Measurements from ENCODE around the gene SPIN1.

SPIN1 gene

GRCh38 chr9:88441301-88442007 lies 53.2 kb downstream of the SPIN1 start:
- TF ChIP-seq EZH2 (IDR thresholded peaks at IDR 0.05; ENCODE audit: borderline replicate concordance, low read depth, low read length, severe bottlenecking) = no peak
- TF ChIP-seq CTCF (IDR thresholded peaks at IDR 0.05; ENCODE audit: borderline replicate concordance, extremely low read depth, low read length, poor library complexity, severe bottlenecking) = no peak
- Histone ChIP-seq H3K36me3 (ENCODE audit: insufficient read depth, low read length) (peaks cover 6% of the 10 kb centered on the region), H3K9ac (ENCODE audit: low read depth, low read length) (no peak overlapping the region), H3K27ac (ENCODE audit: low read length) (no peak overlapping the region), H3K27me3 (ENCODE audit: insufficient read depth, low read length, poor library complexity) (no peaks in the 10 kb centered on the region), H3K4me1 (ENCODE audit: insufficient read depth, low read length) (peaks cover 38% of the 10 kb centered on the region), H4K20me1 (ENCODE audit: insufficient read depth, low read length) (peaks cover 21% of the 10 kb centered on the region), H3K79me2 (ENCODE audit: insufficient read depth, low read length) (peaks cover 76% of the 10 kb centered on the region), H3K9me3 (ENCODE audit: insufficient read depth, low read length, severe bottlenecking) (no peaks in the 10 kb centered on the region), H3K4me3 (ENCODE audit: low read depth in 1 of 2, low read length in 2 of 2) (no peak overlapping the region), H2AFZ (ENCODE audit: low read depth, low read length) (no peak overlapping the region), H3K4me2 (ENCODE audit: insufficient read depth, low read length) (no peak overlapping the region)
- ATAC-seq (ENCODE audit: insufficient read depth, low read depth) (no peak), DNase-seq (no peak)

- Histone ChIP-seq H3K27ac (ENCODE audit: low read length) (no peak overlapping the region), H2AFZ (ENCODE audit: low read depth, low read length) (no peak overlapping the region), H3K27me3 (ENCODE audit: insufficient read depth, low read length, poor library complexity) (no peaks in the 10 kb centered on the region), H3K4me3 (ENCODE audit: low read depth in 1 of 2, low read length in 2 of 2) (no peak overlapping the region), H3K79me2 (ENCODE audit: insufficient read depth, low read length) (peaks cover 83% of the 10 kb centered on the region), H3K9me3 (ENCODE audit: insufficient read depth, low read length, severe bottlenecking) (no peaks in the 10 kb centered on the region), H3K4me2 (ENCODE audit: insufficient read depth, low read length) (no peak overlapping the region), H4K20me1 (ENCODE audit: insufficient read depth, low read length) (peaks cover 35% of the 10 kb centered on the region), H3K9ac (ENCODE audit: low read depth, low read length) (no peak overlapping the region), H3K4me1 (ENCODE audit: insufficient read depth, low read length) (peaks cover 40% of the 10 kb centered on the region), H3K36me3 (ENCODE audit: insufficient read depth, low read length) (peaks cover 6% of the 10 kb centered on the region)
- DNase-seq (no peak), ATAC-seq (ENCODE audit: insufficient read depth, low read depth) (no peak)
- TF ChIP-seq CTCF (IDR thresholded peaks at IDR 0.05; ENCODE audit: borderline replicate concordance, extremely low read depth, low read length, poor library complexity, severe bottlenecking) = no peak
- TF ChIP-seq EZH2 (IDR thresholded peaks at IDR 0.05; ENCODE audit: borderline replicate concordance, low read depth, low read length, severe bottlenecking) = no peak
These were observed 55.4 kb downstream of the SPIN1 start for GRCh38 chr9:88443480-88444113.

GRCh38 chr9:88446728-88447127 lies 58.5 kb downstream of the SPIN1 start:
- no peak for DNase-seq
- Histone ChIP-seq H2AFZ (ENCODE audit: low read depth, low read length) (no peak overlapping the region), H3K27ac (ENCODE audit: low read length) (0 out of 2 replicates have a peak overlapping the region, but pooled peaks have one; percentile 40), H3K27me3 (ENCODE audit: insufficient read depth, low read length, poor library complexity) (no peaks in the 10 kb centered on the region), H3K9me3 (ENCODE audit: insufficient read depth, low read length, severe bottlenecking) (no peaks in the 10 kb centered on the region), H3K36me3 (ENCODE audit: insufficient read depth, low read length) (peaks cover 25% of the 10 kb centered on the region), H3K9ac (ENCODE audit: low read depth, low read length) (no peak overlapping the region), H3K4me2 (ENCODE audit: insufficient read depth, low read length) (no peak overlapping the region), H3K4me3 (ENCODE audit: low read depth in 1 of 2, low read length in 2 of 2) (no peak overlapping the region), H3K4me1 (ENCODE audit: insufficient read depth, low read length) (peaks cover 30% of the 10 kb centered on the region), H4K20me1 (ENCODE audit: insufficient read depth, low read length) (peaks cover 36% of the 10 kb centered on the region), H3K79me2 (ENCODE audit: insufficient read depth, low read length) (peaks cover 68% of the 10 kb centered on the region)
- ATAC-seq (ENCODE audit: insufficient read depth, low read depth) = peak; percentile 50; the same call in 1 of the 3 replicates
- no peak for TF ChIP-seq CTCF (IDR thresholded peaks at IDR 0.05; ENCODE audit: borderline replicate concordance, extremely low read depth, low read length, poor library complexity, severe bottlenecking)
- TF ChIP-seq EZH2 (IDR thresholded peaks at IDR 0.05; ENCODE audit: borderline replicate concordance, low read depth, low read length, severe bottlenecking) = no peak
